ENCODE data around the gene ANTXR1.
"Not testable (repeated sequence)": the region's sequence is repeated elsewhere in the genome, so short reads cannot be mapped to it uniquely, and the experiment has no call there.

ANTXR1 gene

GRCh38 chr2:69211048-69211447 lies 198.1 kb downstream of the ANTXR1 start:
- no peak for DNase-seq (ENCODE audit: low read depth in 3 of 3)

- no peak for DNase-seq (ENCODE audit: low read depth in 3 of 3)
Observed at GRCh38 chr2:69211686-69212085, 198.7 kb downstream of the ANTXR1 start.

- no peak for DNase-seq (ENCODE audit: low read depth in 3 of 3)
Observed at GRCh38 chr2:69212238-69213028, 199.5 kb downstream of the ANTXR1 start.

- no peak for DNase-seq (ENCODE audit: low read depth in 3 of 3)
Observed at GRCh38 chr2:69213201-69213600, 200.2 kb downstream of the ANTXR1 start.

- DNase-seq (ENCODE audit: low read depth in 3 of 3) = no peak
Observed at GRCh38 chr2:69213782-69214181, 200.8 kb downstream of the ANTXR1 start.

GRCh38 chr2:69214898-69215297 lies 201.9 kb downstream of the ANTXR1 start:
- DNase-seq (ENCODE audit: low read depth in 3 of 3) = no peak

GRCh38 chr2:69216535-69217332 lies 203.8 kb downstream of the ANTXR1 start:
- DNase-seq (ENCODE audit: low read depth in 3 of 3) = no peak

GRCh38 chr2:69217333-69218080 lies 204.5 kb downstream of the ANTXR1 start:
- no peak for DNase-seq (ENCODE audit: low read depth in 3 of 3)

GRCh38 chr2:69221512-69221911 lies 208.5 kb downstream of the ANTXR1 start:
- no peak for DNase-seq (ENCODE audit: low read depth in 3 of 3)

- DNase-seq (ENCODE audit: low read depth in 3 of 3) = no peak
Observed at GRCh38 chr2:69221960-69222751, 209.2 kb downstream of the ANTXR1 start.

- no peak for DNase-seq (ENCODE audit: low read depth in 3 of 3)
Observed at GRCh38 chr2:69222953-69223658, 210.1 kb downstream of the ANTXR1 start.

GRCh38 chr2:69223759-69224511 lies 211.0 kb downstream of the ANTXR1 start:
- no peak for DNase-seq (ENCODE audit: low read depth in 3 of 3)

GRCh38 chr2:69224512-69224837 lies 211.5 kb downstream of the ANTXR1 start:
- no peak for DNase-seq (ENCODE audit: low read depth in 3 of 3)

GRCh38 chr2:69225933-69226332 lies 213.0 kb downstream of the ANTXR1 start:
- no peak for DNase-seq (ENCODE audit: low read depth in 3 of 3)

- no peak for DNase-seq (ENCODE audit: low read depth in 3 of 3)
Observed at GRCh38 chr2:69226903-69227302, 213.9 kb downstream of the ANTXR1 start.

GRCh38 chr2:69227716-69228115 lies 214.7 kb downstream of the ANTXR1 start:
- DNase-seq (ENCODE audit: low read depth in 3 of 3) = no peak

GRCh38 chr2:69230946-69231345 lies 218.0 kb downstream of the ANTXR1 start:
- not testable (repeated sequence) for DNase-seq (ENCODE audit: low read depth in 3 of 3)

- DNase-seq (ENCODE audit: low read depth in 3 of 3) = no peak
Observed at GRCh38 chr2:69231612-69232277, 218.8 kb downstream of the ANTXR1 start.

GRCh38 chr2:69235835-69236234 lies 222.9 kb downstream of the ANTXR1 start:
- not testable (repeated sequence) for DNase-seq (ENCODE audit: low read depth in 3 of 3)

All from stimulated activated CD4-positive, alpha-beta T cell treated with anti-CD3 and anti-CD28 coated beads, TNF-alpha, amount 100 ng/mL, for 24 hours (primary cell).